NOMO-1 treated with dmso at 0.1 percent for 144 hours (cell line): ENCODE data around the gene SYPL1.

ENCODE experiments used
- DNase-seq: peaks from one replicate; lab custom pipeline; 2025; ENCODE audit not compliant: unreplicated experiment; lab: John Stamatoyannopoulos, UW

The SYPL1 gene

DNA sequence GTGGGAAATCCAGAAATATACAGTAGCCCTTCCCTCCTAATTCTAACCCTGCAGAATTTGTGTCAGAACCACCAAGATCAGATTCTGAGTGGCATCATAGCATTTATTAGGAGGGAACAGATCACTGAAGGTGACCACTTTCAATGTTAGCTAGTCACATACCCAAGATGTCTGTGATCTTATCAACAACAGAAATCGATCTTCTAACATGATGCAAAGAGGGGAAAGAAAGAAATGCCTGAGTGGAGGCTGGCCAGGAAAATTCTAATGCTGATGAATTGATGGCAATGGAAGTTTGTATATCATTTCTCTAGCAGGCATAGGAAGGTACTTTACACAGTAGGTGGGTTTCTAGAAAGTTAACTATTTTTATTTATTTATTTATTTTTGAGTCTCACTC is 10.6 kb upstream of the SYPL1 start:
- DNase-seq = no peak

DNA sequence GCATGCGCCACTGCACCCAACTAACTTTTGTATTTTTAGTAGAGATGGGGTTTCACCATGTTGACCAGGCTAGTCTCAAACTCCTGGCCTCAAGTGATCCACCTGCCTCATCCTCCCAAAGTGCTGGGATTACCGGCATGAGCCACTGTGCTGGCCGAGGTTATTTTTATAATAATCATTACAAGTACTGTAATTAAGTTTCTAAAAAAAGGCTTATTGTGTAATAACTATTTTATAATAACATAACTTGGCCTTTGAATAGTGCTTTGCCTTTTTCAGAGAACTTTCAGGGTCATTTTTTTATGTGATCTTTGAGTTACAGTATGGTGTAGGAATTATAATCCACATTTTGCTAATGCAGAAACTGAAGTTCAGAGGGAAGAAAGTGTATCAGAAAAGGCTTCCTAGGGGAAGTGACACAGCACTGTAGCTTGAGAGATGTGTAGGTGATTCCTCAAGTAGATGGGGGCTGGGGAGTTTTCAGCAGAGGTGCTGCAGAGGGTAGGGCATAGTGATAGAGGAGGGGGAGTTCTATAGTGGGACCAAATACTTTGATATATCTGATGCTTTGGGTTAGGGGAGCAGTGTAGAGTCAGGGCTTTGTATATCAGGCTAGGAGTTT is 9.2 kb upstream of the SYPL1 start:
- no peak for DNase-seq

DNA sequence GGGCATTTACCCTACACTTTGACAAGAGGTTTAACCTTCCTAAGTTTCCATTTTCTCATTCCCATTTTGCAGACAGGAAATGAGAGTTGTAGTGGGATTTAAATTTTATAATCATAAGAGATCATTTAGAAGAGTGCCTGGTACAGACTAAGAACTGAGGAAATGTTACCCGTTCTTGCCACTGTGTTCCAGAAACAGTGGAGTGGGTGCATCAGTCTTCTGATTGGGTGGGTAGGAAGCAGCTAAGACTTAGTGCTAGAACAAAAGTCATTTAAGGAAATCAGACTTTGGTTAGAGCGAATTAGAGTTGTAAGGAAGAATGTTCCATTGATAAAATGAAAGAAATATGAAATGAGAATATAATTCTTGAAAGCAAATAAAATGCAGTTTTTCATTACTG is 8.4 kb upstream of the SYPL1 start:
- no peak for DNase-seq

DNA sequence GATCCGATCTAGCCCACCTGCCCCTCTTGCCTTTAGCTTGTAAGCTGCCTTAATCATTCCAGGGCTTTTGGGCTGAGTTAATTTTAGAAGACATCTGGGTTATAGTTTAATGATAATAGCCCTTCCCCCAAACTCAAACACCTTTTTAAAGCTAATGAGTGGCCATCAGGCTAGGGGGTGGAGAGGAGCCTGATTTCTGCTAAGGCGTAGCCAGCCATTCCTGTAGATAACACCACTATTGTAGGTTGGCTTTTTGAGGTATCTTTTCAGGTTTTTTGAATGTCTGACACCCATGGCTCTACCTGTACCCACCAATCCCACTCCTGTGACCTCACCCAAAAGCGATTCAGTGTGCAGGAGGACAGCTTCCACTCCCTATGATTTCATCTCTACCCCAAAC is 7.6 kb upstream of the SYPL1 start:
- no peak for DNase-seq

DNA sequence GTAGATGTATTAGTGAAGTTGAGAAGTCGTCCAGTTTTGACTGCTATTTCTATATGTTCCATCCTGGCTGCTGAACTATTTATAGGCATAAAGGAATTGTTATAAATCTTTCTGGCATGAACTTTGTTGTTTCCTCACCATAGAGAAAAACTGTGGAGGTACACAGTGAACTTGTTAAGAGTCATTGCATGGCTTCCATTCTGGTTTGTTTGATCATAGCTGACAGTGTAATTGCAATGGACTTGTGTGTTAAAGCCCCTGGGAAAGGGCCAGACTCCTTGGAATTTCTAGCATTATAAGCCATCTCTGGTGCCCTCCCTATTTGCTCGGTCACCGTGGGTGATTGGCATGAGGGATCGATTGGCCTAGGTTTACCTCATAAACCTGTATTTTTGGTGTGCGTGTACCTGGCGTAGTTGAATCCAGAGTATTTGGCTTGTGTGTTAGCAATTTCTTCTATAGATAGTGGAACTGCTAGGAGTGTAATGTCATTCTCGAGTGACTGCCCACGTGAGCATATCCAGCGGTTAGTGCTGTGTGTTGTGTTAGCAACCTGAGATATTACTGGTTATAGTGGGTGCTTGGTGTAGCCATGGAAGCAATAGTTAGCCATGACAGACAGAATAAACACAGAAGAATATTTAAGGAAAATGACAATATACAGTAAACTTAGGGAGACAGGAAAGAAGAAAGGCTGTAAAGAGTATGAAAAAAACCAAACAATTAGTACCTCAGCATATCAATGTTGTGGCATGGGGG is 5.9 kb upstream of the SYPL1 start:
- DNase-seq = no peak

DNA sequence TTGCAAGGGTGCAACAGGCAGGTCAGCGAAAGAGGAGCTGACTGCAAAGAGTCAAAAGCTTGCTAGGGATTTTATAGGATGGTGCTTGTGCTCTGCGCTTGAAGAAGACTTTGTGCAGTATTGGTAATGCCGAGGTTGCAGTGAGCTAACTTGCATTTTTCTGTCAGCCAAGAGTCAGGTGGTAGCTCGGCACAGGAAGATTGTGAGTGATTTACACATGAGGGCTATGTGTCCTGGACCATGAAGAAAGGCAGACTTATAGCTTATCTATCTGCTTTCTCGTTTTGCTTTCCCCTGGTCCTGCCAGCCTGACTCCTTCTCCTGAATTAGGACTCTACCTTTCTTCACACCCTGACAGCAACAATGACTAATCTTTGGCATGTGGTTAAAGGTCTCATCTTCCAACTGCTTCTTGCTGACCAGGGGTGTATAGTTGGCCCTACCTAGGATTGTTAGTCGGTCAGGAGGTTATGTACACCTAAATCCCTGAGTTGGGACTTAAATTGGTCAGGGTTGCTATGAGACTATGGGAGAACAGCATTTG is 4.1 kb upstream of the SYPL1 start:
- no peak for DNase-seq

DNA sequence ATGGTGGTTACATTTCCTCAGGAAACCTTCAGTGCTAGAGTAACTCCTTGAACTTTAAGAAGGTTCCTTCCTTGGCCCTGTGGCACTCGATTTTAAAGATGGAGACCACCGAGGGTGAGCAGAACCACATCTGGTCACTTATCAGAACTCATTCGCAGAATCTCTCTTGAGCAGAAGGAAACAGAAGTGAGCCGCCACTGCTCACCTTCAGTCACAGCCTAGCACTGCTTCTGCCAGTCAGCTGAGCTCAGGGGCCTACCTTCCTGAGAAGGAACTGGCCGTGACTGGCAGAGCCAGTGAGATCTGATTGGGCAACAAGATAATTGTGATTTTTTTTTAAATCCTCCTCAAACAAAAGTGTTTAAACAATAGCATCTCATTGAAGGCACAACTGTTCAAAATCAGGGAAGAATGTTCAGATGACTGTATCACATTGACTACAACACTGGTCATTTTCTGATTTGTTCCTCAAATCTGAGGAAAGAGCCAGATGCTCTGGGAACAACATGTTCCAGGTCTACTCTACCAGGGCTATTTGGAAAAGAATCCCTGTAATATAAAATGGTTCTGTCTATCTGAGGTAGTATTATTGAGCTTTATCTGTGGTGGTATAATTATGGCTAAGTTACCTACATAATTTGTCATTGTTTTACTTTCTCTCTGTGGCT is 2.7 kb upstream of the SYPL1 start:
- no peak for DNase-seq

DNA sequence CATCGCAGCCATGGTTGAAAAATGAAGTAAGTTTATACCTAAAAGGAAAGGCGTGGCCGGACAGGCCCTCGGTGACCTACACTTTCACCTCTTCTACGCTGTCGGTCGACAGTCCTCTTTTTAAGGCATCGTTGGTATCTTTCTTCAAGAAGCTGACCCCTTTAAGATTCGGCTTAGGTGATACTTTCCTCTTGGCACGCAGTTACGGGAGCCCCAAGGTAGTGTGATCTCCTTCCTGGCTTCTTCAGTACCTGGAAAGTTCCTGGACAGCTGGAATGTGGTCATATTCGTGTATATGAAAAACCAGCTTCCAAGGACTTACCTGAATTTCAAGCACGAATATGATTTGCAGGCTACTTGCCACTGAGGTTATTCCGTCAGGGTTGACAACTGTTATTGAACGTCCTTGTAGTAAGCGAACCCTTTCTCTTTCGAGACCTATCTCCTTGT is 885 bp upstream of the SYPL1 start:
- DNase-seq = no peak

DNA sequence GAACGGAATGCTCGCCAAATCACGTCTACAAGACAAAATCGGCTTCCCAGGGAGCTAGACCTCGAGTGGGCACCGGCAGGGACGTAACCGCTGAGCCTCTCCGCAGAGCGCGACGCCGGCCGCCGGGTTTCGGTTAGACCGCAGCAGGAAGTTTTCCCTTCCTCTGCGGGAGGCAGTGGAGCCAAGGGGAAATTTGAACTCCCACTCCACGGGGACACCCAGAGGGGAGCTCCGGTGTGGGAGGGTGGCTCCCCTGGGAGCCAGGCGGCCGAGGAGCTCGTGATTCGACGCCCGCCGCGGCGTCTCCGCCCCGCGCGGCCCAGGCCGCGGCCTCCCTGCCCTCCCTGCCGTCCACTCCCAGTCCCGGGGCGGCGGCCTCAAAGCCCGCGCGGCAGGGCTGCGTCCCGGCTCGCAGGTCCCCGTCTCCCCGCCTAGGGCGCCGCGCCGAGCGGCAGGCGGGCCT is 426 bp downstream of the SYPL1 start:
- no peak for DNase-seq

DNA sequence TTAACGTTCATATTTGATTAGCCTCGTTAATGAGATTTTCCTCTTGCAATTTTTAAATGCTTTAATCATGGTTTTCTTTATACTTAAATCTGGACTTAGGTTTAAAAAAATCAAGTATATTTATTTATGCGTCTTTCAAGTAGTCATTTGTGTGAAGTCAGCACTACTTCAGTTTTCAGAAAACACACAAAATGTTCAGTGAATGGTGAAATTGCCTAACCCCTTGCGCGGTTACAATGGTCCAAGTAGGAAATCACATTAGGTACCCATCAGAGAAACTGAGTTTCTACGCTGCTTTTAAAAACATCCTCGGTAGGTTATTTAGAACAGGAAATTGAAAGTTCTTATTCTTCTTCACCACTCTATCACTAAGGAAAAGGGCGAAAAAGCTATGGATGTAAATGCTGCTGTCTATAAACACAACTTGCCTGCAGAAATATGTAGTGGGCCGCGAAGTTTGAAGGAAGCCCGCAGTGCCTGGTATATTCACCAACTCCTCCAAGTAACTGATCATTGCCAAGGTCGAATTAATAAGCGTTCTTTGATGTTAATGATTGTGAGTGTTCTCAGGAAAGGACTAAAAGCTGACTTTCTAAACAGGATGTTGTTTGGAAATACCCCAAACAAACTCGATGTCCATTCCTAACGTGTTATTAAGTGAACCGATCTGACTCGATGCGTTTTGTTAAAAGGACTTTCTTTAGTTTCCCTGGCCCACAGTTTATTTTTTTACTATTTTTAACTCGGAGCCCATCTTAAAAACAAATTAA is 1.0 kb downstream of the SYPL1 start:
- DNase-seq = no peak

DNA sequence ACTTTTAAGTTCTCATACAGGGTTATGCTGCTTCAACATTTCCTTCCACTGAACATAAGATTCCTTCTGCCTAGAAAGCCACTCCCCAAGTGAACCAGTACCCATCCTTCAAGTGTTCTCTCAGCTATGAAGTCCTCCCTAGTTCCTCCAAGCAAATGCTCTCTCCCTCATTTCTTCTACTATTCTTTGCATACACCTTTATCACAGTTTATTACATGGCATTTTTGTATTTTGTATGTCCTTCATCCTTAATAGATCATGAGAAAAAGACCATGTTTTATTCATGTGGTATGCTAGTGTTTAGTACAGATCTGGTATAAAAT is 1.9 kb downstream of the SYPL1 start:
- DNase-seq = no peak

DNA sequence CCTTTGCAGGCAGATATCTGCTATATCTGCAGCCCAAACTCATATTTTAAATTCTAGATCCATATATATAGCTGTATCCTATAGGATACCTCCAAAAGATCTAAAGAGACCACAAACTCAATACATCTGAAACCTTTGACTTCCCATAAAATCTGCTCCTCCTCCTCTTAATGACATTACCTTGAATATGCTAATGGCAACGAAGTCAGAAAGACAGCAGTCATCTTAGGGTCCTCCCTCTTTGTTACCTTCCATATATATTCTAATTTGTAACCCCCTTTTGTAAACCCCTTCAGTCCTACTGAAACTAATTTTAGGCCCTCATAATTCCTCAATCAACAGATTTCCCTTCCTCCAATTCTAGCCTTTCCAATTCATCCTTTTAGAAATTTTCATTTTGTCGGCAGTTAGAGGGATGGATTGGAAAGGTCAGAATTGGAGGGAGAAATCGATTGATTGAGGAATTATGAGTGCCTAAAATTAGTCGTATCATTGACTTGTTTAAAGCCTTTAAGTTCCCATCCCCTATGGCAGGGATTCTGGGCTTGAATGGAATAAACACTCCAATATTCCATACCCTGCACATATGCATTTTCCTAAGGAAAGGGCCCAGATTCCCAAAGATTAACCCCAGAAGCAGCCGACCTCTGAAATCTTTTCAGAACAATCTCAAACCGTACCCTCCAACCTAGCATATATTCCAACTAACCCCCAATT is 2.4 kb downstream of the SYPL1 start:
- DNase-seq = no peak

DNA sequence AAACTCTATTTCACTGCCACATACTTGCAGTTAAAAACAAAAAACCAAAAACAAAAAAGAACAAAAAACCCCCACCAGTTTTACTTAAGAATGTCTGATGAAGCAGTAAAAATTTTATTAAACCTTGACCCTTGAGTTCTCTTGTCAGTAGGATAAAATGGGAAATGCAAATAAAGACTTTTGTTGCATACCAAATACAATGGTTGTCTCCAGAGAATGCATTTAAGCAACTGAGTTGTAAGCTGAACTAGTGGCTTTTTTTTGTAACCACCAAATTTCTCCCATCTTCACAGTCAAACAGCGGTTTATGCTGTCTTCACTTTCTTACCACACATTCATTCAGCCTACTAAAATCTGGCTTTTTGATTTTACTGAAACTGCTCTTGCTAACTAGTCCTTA is 3.1 kb downstream of the SYPL1 start:
- DNase-seq = no peak

DNA sequence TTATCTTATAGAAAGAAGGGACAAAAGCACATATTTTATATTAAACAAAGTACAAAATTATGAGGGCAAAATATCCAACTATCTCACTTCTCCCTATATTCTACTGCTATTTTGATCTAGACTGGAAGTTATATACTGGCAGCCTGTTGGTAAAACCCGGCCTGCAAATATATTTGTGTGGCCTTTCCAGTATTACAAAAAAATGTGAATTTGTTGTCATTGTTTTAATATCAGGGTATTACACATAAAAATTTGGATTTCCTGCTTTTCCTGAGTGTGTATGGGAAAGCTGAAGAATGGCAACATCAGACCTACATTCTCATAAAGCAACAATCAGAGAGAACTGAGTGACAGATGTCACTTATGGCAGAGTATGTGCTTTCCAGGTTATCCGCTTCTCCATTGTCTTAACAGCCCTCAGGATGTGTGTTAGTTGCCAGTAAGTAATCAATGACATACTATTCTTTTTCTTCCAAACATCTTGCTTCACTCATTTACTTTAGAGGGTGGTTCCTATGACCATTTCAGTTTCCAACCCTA is 7.3 kb downstream of the SYPL1 start:
- no peak for DNase-seq

DNA sequence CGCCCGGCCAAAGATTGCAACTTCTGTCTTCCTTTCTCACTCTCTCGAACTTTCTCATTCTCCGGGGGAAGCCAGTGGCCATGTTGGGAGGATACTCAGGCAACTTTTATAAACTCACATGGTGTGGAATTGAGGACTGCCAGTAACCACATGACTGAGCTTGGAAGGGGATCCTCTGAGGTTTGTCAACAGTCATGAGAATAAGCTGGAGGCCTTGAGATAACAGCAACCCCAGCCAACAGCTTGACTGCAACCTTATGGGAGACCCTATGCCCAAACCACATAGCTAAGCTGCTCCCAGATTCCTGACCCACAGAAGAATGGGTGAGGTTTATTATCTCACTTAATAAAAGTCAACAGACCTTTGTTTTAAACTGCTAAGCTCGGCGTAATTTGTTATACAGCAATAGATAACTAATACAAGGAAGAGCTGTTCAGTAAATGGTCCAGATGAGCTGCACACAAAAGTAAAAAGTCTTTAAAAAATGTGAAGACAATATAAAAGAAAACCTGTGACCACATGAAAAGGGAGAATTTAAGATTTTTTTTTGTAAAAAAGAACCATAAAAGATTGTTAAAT is 9.6 kb downstream of the SYPL1 start:
- DNase-seq = no peak

DNA sequence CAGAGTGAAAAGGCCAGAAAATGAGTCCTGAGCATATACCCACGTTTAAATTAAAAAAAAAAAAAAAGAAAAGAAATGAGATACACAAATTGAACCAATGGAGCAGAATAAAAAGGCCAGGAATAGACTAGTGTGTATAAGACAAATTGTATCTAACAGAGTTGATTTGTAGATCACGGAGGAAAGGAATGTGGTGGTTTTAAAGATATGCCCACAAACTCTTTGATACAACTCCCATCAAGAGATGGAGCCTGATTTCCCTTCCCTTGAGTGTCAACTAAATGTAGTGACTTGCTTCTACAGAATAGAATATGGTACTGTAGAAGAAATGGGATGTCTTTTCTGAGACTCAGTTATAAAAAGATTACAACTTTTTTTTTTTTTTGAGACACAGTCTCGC is 10.4 kb downstream of the SYPL1 start:
- DNase-seq = no peak

DNA sequence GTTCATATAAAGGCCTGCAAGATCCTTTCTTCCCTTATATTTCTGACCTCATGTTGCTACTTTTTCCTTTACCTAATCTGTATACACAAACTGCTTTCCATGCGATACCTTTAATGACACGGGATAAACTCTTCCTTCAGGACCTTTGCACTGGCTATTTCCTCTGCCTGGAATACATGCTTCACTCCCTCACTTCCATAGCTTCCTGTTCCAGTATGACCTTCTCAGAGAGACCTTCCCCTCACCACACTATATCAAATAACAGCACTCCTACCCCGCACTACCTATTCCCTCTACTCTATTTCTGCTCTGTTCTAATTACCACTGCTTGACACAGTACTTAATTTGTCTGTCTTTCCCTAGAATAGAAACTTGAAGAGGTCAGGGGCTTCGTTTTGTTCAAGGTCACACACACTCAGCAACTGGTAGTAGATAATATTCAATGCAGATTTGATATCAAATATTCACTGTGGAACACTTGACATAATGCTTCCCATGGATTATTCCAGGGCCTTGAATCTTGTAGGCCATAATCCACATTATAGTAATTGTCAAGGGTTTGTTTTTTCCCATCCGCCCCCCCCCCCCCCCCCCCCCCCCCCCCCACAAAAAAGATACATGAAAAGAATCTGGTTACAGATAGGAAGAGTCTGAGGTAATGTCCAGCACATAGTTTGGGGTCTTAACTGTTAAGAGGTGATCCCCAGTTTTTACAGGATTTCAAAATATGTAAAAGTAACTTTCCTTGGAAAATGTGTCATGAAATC is 11.1 kb downstream of the SYPL1 start:
- DNase-seq = no peak

DNA sequence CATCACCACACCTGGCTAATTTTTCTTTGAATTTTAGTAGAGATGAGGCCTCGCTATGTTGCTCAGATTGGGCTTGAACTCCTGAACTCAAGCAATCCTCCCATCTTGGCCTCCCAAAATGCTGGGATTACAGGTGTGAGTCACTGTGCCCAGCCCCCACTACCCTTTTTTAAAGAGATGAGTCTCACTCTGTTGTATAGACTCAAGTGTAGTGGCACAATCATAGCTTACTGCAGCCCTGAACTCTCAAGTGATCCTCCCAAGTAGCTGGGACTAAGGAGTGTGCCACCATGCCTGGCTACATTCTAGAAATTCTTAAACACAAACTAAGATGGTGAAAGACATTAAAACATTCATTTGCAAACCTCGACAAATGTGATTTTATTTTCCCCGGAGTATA is 12.6 kb downstream of the SYPL1 start:
- DNase-seq = no peak

DNA sequence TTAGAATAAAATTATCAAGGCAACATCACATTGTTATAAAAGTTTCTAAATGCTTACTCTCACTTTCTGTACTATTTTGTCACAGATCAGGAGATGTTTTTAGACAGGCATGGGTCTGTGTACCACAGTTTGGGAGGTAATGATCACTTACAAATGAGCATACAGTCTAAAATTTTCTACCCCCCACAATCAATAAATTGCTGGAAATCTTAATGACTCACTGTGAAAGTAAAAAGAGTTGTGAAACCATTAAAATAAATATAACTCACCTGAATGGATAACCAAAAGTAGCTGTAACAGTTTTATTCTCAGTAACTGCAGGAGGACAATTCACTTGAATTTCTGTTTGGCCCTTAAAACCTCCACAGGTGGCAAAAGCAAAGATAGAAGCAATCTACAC is 13.2 kb downstream of the SYPL1 start:
- DNase-seq = no peak
